Activated effector memory CD4-positive, alpha-beta T cell treated with anti-CD3 and anti-CD28 coated beads, Interleukin-2, amount 50 U/mL, for 16 hours (primary cell): Measurements from ENCODE around the gene COPZ1.

Experiments used
- DNase-seq: peaks from one replicate; pipeline ENCODE4 v3.0.0-alpha.2; 2020

The COPZ1 gene

GRCh38 chr12:54398995-54399793 is 74.3 kb downstream of the COPZ1 start:
- peak; percentile 96 for DNase-seq

DNA sequence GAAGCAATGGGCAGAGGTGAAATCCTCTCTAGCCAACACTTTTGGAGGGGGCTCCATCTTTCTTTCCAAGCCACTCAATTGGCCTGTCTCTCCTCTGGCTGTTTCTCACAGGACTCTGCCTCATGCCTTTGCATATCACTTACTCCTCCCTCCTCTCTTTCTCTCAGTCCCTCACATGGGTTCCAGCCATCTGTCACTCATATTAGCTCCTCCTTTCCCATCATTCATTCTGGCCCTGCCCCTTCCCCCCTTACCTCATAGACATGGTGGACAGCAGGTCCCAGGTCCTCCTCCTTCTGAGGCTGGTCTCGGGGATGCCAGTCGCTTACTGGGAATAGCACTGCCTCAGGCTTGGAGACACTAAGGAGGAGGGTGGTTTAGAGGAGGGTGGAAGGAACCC is 76.2 kb downstream of the COPZ1 start:
- DNase-seq = no peak
